GM08714 (cell line): Measurements from ENCODE around the gene CCDC9B.

ENCODE experiments used
- H3K4me3 ChIP-seq: fragments of 200-500 bp; sonication (Bioruptor generic); 2 replicates; pipeline ENCODE4 v1.5.1; 2014; ENCODE audit warnings: mild to moderate bottlenecking, low read length, inconsistent platforms
- ZNF274 ChIP-seq: IDR thresholded peaks from 2 replicates; pipeline ENCODE4 v1.6.1; 2012; ENCODE audit warnings: mild to moderate bottlenecking, low read depth, low read length

CCDC9B gene

DNA sequence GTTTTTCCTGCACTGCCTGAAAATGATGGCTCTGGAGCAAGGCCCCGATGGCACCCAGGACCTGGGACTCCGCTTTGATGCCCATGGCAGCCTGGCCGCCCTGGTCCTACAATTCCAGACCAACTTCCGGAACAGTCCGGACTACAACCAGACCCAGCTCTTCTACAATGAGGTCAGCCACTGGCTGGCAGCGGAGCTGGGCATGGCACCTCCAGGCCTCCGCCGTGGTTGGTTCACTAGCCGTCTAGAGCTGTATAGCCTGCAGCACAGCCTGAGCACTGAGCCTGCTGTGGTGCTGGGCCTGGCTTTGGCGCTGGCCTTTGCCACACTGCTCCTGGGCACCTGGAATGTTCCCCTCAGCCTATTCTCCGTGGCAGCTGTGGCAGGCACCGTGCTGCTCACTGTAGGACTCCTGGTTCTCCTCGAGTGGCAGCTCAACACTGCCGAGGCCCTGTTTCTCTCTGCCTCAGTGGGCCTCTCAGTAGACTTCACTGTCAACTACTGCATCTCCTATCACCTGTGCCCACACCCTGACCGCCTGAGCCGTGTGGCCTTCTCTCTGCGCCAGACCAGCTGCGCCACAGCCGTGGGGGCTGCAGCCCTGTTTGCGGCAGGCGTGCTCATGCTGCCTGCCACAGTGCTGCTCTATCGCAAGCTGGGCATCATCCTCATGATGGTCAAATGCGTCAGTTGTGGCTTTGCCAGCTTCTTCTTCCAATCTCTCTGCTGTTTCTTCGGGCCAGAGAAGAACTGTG, 28.2 kb upstream of the CCDC9B start:
- H3K4me3 ChIP-seq: no peak overlapping the region
- no peak for TF ChIP-seq ZNF274

- TF ChIP-seq ZNF274: no peak
- peak overlapping the region; percentile 35; the same call in 1 of the 2 replicates for H3K4me3 ChIP-seq
Measured at GRCh38 chr15:40367686-40368611, 27.2 kb upstream of the CCDC9B start.

- TF ChIP-seq ZNF274: no peak
- H3K4me3 ChIP-seq: peak overlapping the region; percentile 35; the same call in 1 of the 2 replicates
Measured at GRCh38 chr15:40367371-40367685, 26.6 kb upstream of the CCDC9B start.

DNA sequence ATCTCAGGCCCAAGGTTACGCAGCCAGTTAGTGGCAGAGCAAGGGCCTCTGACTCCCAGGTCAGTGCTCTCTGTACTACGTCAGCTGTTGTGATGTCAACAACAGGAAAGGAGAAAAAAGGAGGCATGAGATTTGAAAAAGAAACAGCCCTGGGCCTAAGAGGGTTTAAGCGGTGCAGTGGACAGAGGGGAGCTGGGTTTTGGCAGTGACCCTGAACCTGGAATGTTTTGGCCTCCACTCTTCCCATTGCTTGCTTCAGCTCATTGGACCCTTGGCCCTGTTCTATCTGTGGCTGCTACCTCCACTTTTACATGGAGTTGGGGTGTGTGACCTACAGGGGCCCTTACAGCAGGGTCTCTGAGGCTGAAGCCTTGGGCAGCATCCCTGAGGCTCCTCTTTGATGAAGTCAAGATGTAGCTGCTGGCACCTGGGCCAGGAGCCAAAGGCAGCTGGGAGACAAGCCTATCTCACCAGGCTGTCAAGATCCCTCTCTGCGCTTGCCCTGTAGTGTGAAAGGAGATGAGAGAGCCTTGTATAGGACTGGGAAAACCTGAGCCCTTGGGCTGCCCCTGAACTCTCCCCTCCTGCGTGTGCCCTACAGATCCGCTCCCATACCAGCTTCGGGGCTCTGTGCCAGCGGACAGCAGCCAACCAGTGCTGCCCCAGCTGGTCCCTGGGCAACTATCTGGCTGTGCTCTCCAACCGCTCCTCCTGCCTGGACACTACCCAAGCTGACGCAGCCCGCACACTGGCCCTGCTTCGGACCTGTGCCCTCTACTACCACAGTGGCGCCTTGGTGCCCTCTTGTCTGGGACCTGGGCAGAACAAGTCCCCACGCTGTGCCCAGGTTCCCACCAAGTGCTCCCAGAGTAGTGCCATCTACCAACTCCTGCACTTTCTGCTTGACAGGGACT, 26.0 kb upstream of the CCDC9B start:
- TF ChIP-seq ZNF274: no peak
- no peak overlapping the region for H3K4me3 ChIP-seq

GRCh38 chr15:40365624-40366456, 25.1 kb upstream of the CCDC9B start:
- H3K4me3 ChIP-seq: no peak overlapping the region
- no peak for TF ChIP-seq ZNF274

- TF ChIP-seq ZNF274: no peak
Measured at GRCh38 chr15:40365016-40365415, 24.3 kb upstream of the CCDC9B start.

DNA sequence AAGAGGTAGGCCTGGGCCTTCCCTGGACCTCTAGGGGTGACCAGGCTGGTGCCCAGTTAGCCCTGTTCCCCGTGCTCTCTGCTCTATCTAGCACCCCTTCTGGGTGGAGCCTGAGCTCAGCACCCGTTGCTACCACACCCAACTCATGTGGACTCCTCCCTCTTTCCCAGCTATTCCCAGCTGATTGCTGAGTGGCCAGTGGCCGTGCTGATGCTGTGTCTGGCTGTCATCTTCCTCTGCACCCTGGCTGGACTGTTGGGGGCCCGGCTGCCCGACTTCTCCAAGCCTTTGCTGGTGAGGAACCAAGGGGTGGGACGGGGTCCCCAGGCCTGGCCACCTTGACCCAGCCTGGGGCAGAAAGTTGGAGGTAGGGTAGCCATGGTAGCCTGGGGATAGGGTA, 23.5 kb upstream of the CCDC9B start:
- H3K4me3 ChIP-seq: no peak overlapping the region
- no peak for TF ChIP-seq ZNF274

More at GRCh38 chr15:40365016-40365415, 24.3 kb upstream of the CCDC9B start:
- H3K4me3 ChIP-seq: no peak overlapping the region

DNA sequence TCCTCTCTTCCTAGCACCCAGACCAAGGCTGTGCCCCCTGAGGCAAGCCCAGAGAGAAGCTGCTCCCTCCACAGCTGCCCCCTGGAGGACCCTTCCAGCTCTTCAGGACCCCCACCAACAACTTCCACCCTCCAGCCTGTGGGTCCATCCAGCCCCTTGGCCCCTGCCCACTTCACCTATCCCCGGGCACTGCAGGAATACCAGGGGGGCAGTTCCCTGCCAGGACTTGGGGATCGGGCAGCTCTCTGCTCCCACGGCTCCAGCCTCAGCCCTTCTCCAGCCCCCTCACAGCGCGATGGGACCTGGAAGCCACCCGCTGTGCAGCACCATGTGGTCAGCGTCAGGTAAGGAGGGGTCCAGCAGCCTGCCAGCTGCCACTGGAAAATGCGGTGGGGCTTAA, 22.9 kb upstream of the CCDC9B start:
- H3K4me3 ChIP-seq: no peak overlapping the region
- no peak for TF ChIP-seq ZNF274

- no peak for TF ChIP-seq ZNF274
- H3K4me3 ChIP-seq: no peak overlapping the region
Measured at GRCh38 chr15:40361640-40362039, 20.9 kb upstream of the CCDC9B start.

- H3K4me3 ChIP-seq: no peak overlapping the region
- TF ChIP-seq ZNF274: no peak
Measured at GRCh38 chr15:40360015-40360414, 19.3 kb upstream of the CCDC9B start.

- no peak for TF ChIP-seq ZNF274
- H3K4me3 ChIP-seq: peak overlapping the region; percentile 72
Measured at GRCh38 chr15:40358471-40359353, 18.0 kb upstream of the CCDC9B start.

DNA sequence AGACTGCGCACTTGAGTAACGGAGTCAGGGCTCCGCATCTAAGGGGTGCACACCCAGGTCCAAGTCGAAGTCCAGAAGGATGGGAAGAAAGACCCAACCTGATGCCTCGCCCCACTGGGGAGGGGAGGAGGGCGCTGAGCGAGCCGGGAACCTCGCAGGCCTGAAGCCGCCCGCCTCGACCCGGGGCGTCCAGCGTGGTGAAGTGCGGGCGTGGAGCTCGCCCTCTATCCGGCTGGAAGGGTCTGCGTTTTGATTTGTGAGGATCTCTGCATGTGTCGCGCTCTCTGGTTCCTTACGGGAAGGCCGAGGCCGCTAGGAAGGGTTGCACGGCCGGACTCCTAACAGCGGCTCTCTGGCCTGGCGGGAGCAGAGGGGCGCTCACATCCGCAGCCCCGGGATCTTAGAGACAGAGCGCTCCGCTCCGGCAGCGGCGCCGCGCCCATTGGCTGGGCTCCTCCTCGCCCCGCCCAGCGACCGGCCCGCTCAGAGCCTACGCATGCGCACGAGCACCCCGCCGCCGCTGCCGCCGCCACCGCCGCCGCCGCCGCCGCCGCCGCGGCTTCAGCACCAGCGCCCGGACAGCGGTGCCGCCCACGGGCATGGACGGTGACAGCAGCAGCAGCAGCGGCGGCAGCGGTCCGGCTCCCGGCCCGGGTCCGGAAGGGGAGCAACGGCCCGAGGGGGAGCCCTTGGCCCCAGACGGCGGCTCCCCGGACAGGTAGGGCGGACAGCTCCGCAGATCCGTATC, 17.2 kb upstream of the CCDC9B start, which contains the start of gene DISP2:
TSS of gene DISP2 (plus strand) at position 497 of the 748 bp plus-strand sequence. CDS start at position 600, 103 bp downstream.
- no peak for TF ChIP-seq ZNF274
- H3K4me3 ChIP-seq: peak within 1 kb of the TSS; percentile 72
